OCI-LY7 (cell line): Measurements from ENCODE around the gene FGD4.

Experiments
- CTCF ChIP-seq: fragments of 200-600 bp; sonication (generic); conservative IDR thresholded peaks from 2 replicates; pipeline ENCODE4 v1.5.1; 2014; ENCODE audit warnings: mild to moderate bottlenecking, antibody characterized with exemption, low read length, moderate library complexity, mixed read lengths
- EZH2phosphoT487 ChIP-seq: fragments of 200-600 bp; sonication (generic); IDR thresholded peaks from 2 replicates; pipeline ENCODE4 v1.6.1; 2018; ENCODE audit warnings: low read depth, borderline replicate concordance, mild to moderate bottlenecking, mixed run types, antibody characterized with exemption, low read length, moderate library complexity, mixed read lengths

- no peak for TF ChIP-seq CTCF
- no peak for TF ChIP-seq EZH2phosphoT487
Measured at GRCh38 chr12:32545413-32545980, 146.1 kb downstream of the FGD4 start.
